ENCODE results near the gene ING1. TPM values are rescaled to one million over a fixed set of nuclear protein-coding genes. Genes with fewer than 3 reads are reported as not detected.

Gene ING1
- total RNA-seq, 1 donor from 2014 or later: 12.6 TPM

DNA sequence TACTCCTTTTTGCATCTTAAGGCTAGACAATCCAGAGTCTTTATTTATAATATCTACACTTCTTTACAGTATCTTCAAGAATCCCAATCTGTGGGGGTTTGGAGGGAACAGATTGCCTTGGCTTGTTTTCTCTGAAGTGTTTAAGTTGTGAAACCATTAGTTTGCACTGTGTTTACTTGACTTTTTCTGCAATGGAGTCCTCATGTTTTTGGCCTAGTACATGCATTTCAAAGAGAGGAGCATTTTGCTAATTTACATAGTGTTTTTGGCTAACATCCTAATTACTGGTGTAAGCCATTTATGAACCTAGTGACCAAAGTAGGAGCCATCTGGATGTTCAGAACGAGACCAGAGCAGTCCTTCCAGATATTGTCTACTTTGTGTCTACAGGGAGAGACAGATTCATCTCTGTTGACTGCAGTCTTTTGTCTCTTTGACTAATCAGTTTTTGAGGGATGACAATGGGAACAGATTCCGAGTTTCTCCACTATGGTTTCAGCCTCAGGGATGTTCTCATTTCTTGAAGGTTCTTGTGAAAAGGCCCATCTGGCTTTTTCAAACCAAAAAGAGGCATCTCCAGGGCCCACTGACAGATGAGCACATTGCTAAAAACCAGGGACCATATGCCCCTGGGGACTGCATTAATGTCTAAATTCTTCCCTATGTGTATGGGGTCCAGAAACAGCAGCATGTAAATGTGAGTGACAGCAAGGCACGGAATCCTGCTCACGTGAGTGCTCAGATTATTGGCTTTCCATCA lies 53.4 kb downstream of the ING1 start:
- intact Hi-C loops (cut with micrococcal nuclease): no loop called here

- intact Hi-C loops (cut with micrococcal nuclease): no loop called here
Measured at GRCh38 chr13:110767476-110767875, 54.0 kb downstream of the ING1 start.

GRCh38 chr13:110769097-110769496 lies 55.6 kb downstream of the ING1 start:
- intact Hi-C loops (cut with micrococcal nuclease): no loop called here

DNA sequence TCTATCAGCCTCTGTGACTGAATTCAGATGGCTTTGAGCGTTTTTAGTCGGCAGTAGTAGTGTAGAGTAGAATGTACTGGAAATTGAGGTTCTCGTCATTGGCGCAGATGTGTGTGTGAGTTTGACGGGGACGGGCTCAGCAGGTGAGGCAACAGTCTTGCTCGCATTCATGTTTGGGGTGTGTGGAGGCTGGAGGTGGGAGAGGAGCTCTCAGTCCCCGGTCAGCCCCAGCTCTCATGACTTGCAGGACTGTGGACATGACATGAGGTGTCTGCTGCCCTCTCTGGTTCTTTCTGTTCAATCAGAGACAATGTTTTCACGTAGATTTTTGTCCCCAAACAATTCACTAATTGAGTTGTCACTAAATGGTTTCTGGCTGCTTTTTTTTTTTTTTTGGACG lies 57.2 kb downstream of the ING1 start:
- intact Hi-C loops (cut with micrococcal nuclease): no loop called here

GRCh38 chr13:110771194-110771593 lies 57.7 kb downstream of the ING1 start:
- intact Hi-C loops (cut with micrococcal nuclease): no loop called here

GRCh38 chr13:110772091-110772984 lies 58.8 kb downstream of the ING1 start:
- intact Hi-C loops (cut with micrococcal nuclease): no loop called here

Other genes starting within 250 kb of the ING1 start
- gene RAB20, start 152.0 kb upstream of the ING1 start, total RNA-seq: 2.0 and 2.8 TPM in 2 replicates
- 27.1 and 27.2 TPM in 2 replicates for gene NAXD, start 98.2 kb upstream of the ING1 start, total RNA-seq
- gene CARS2, start 7.6 kb upstream of the ING1 start, total RNA-seq: 67.0 and 81.3 TPM in 2 replicates
- 151 and 156 TPM in 2 replicates for gene ANKRD10, start 201.4 kb downstream of the ING1 start, total RNA-seq